Common myeloid progenitor, CD34-positive (primary cell): ENCODE data around the gene SYNGR3.

Experiments
- CTCF ChIA-PET: fragments of 350-600 bp; sonication (Branson Sonifier 250); formaldehyde crosslinking; loops from one replicate; lab custom pipeline; 2021; ENCODE audit warnings: antibody characterized with exemption; lab: Charles Lee
- POLR2A ChIA-PET: fragments of 350-600 bp; sonication (Branson Sonifier 250); formaldehyde crosslinking; loops from one replicate; lab custom pipeline; 2021; ENCODE audit warnings: antibody characterized with exemption; lab: Charles Lee
- DNase-seq, 3 donors: peaks; one replicate each; pipeline versions ENCODE4 v3.0.0 to v3.0.0-alpha.2; 2013
- H3K27ac ChIP-seq, 2 experiments: 1 replicate in 1 of 2; 2 replicates in 1 of 2; pipeline ENCODE4 v1.7.0; 2013; ENCODE audit warnings: inconsistent platforms in 2 of 2, low read length in 2 of 2, mild to moderate bottlenecking in 2 of 2, low read depth in 1 of 2, moderate library complexity in 1 of 2; ENCODE audit not compliant: severe bottlenecking in 2 of 2, insufficient read depth in 1 of 2, poor library complexity in 1 of 2
- H3K27me3 ChIP-seq, 5 experiments: replicated peaks in 2 of 5; 1 replicate in 3 of 5; 2 replicates in 2 of 5; pipeline versions ENCODE4 v1.6.1 to v1.7.0; 2013; ENCODE audit warnings: low read length in 4 of 5, mild to moderate bottlenecking in 2 of 5, moderate library complexity in 2 of 5, inconsistent platforms in 1 of 5; ENCODE audit not compliant: insufficient read depth in 5 of 5, control insufficient read depth in 4 of 5
- H3K36me3 ChIP-seq, 4 experiments: 1 replicate in 2 of 4; 2 replicates in 2 of 4; pipeline versions ENCODE4 v1.6.1 to v1.7.0; 2013; ENCODE audit warnings: low read length in 3 of 4, control low read depth in 1 of 4, mild to moderate bottlenecking in 1 of 4; ENCODE audit not compliant: control insufficient read depth in 4 of 4, insufficient read depth in 4 of 4
- H3K4me1 ChIP-seq, 4 experiments: 1 replicate in 3 of 4; 2 replicates in 1 of 4; pipeline versions ENCODE4 v1.6.1 to v1.7.1; 2013; ENCODE audit warnings: low read length in 3 of 4, mild to moderate bottlenecking in 3 of 4, control low read depth in 1 of 4, inconsistent platforms in 1 of 4, moderate library complexity in 1 of 4; ENCODE audit not compliant: control insufficient read depth in 4 of 4, insufficient read depth in 4 of 4; ENCODE audit errors: control extremely low read depth in 1 of 4
- H3K4me3 ChIP-seq, 7 experiments: 1 replicate in 4 of 7; 2 replicates in 3 of 7; pipeline versions ENCODE4 v1.5.1 to v1.7.0; 2013; ENCODE audit warnings: mild to moderate bottlenecking in 7 of 7, low read length in 6 of 7, moderate library complexity in 6 of 7, inconsistent platforms in 2 of 7, low read depth in 2 of 7, control low read depth in 1 of 7; ENCODE audit not compliant: insufficient read depth in 4 of 7, control insufficient read depth in 1 of 7; ENCODE audit errors: extremely low read depth in 1 of 7
- H3K9me3 ChIP-seq, 5 experiments: 1 replicate in 4 of 5; 2 replicates in 1 of 5; pipeline versions ENCODE4 v1.6.1 to v1.7.1; 2013; ENCODE audit warnings: low read length in 4 of 5, mild to moderate bottlenecking in 2 of 5, inconsistent platforms in 1 of 5, low read depth in 1 of 5, moderate library complexity in 1 of 5; ENCODE audit not compliant: control insufficient read depth in 4 of 5, insufficient read depth in 2 of 5; ENCODE audit errors: control extremely low read depth in 1 of 5
- WGBS: methylation state at CpG from one replicate; pipeline ENCODE4 v1.1.5; 2013; ENCODE audit not compliant: insufficient coverage; 5-methylcytosine and 5-hydroxymethylcytosine counted together

Gene SYNGR3

GRCh38 chr16:2036200-2036966, 46.6 kb downstream of the SYNGR3 start:
- Histone ChIP-seq H3K4me1 (peaks cover 0 to 29% (median 23%) of the 10 kb centered on the region in 4 experiments), H3K4me3 (no peak overlapping the region), H3K27ac (no peak overlapping the region), H3K36me3 (peaks cover 0 to 6% (median 1%) of the 10 kb centered on the region in 4 experiments), H3K9me3 (no peaks in the 10 kb centered on the region), H3K27me3 (no peaks in the 10 kb centered on the region)
- POLR2A ChIA-PET, result no interaction called here
- DNase-seq, result no peak
- WGBS, result over 99% methylated on average over 42 of the region's 47 CpGs
- CTCF ChIA-PET, result interaction anchor here (1.3 to 1.5 kb wide), 2 partner anchors 8 to 104 kb away, joined by 4 read pairs; no protein-coding TSS in a partner anchor

GRCh38 chr16:2037115-2037514, 47.3 kb downstream of the SYNGR3 start:
- Histone ChIP-seq H3K27me3 (no peaks in the 10 kb centered on the region), H3K9me3 (no peaks in the 10 kb centered on the region), H3K4me1 (peaks cover 0 to 27% (median 23%) of the 10 kb centered on the region in 4 experiments), H3K36me3 (peaks cover 0 to 6% (median 3%) of the 10 kb centered on the region in 4 experiments), H3K27ac (no peak overlapping the region), H3K4me3 (no peak overlapping the region)
- POLR2A ChIA-PET, result no interaction called here
- 98% methylated on average over 12 of the region's 15 CpGs for WGBS
- CTCF ChIA-PET, result interaction anchor here (1.3 to 1.5 kb wide), 2 partner anchors 9 to 103 kb away, joined by 4 read pairs; no protein-coding TSS in a partner anchor
- DNase-seq, result no peak

GRCh38 chr16:2037647-2038381, 48.0 kb downstream of the SYNGR3 start:
- 91% methylated on average over 13 of the region's 29 CpGs for WGBS
- peaks cover 0 to 8% (median 3%) of the 10 kb centered on the region in 4 experiments for H3K36me3 ChIP-seq
- H3K9me3 ChIP-seq, result no peaks in the 10 kb centered on the region
- H3K4me1 ChIP-seq, result peaks cover 0 to 24% (median 21%) of the 10 kb centered on the region in 4 experiments
- DNase-seq, result no peak
- H3K27ac ChIP-seq, result no peak overlapping the region
- CTCF ChIA-PET, result interaction anchor here (1.0 to 1.5 kb wide), 3 partner anchors 10 to 115 kb away, joined by 3 to 4 read pairs (median 4); no protein-coding TSS in a partner anchor
- POLR2A ChIA-PET, result no interaction called here
- no peak overlapping the region for H3K4me3 ChIP-seq
- H3K27me3 ChIP-seq, result no peaks in the 10 kb centered on the region

GRCh38 chr16:2038382-2039231, 48.8 kb downstream of the SYNGR3 start:
- ChIA-PET POLR2A (no interaction called here), CTCF (interaction anchor here (1.0 to 1.5 kb wide), 2 partner anchors 8 to 114 kb away, joined by 3 to 5 read pairs; no protein-coding TSS in a partner anchor)
- no peak overlapping the region for H3K27ac ChIP-seq
- DNase-seq, result no peak
- WGBS, result 95% methylated on average over 26 of the region's 41 CpGs
- no peaks in the 10 kb centered on the region for H3K27me3 ChIP-seq
- peaks cover 0 to 13% (median 3%) of the 10 kb centered on the region in 4 experiments for H3K36me3 ChIP-seq
- no peaks in the 10 kb centered on the region for H3K9me3 ChIP-seq
- no peak overlapping the region for H3K4me3 ChIP-seq
- H3K4me1 ChIP-seq, result peaks cover 0 to 24% (median 18%) of the 10 kb centered on the region in 4 experiments

GRCh38 chr16:2039274-2040031, 49.7 kb downstream of the SYNGR3 start:
- DNase-seq, result no peak

More at GRCh38 chr16:2039274-2040031, 49.7 kb downstream of the SYNGR3 start:
- H3K27ac ChIP-seq, result no peak overlapping the region
- ChIA-PET POLR2A (no interaction called here), CTCF (interaction anchor here (1.5 to 1.7 kb wide), 2 partner anchors 9 to 15 kb away, joined by 4 to 5 read pairs; no protein-coding TSS in a partner anchor)
- H3K27me3 ChIP-seq, result no peaks in the 10 kb centered on the region
- H3K4me3 ChIP-seq, result no peak overlapping the region
- no peaks in the 10 kb centered on the region for H3K9me3 ChIP-seq
- H3K36me3 ChIP-seq, result peaks cover 0 to 13% (median 3%) of the 10 kb centered on the region in 4 experiments
- peaks cover 0 to 27% (median 21%) of the 10 kb centered on the region in 4 experiments for H3K4me1 ChIP-seq
- 89% methylated on average over 26 of the region's 29 CpGs for WGBS
